Sigmoid colon (tissue), 7 donors: Measurements from ENCODE around the gene MRPS31. TPM values are rescaled to one million over a fixed set of nuclear protein-coding genes. Genes with fewer than 3 reads are reported as not detected.
"Not testable (repeated sequence)": the region's sequence is repeated elsewhere in the genome, so short reads cannot be mapped to it uniquely, and the experiment has no call there.

ENCODE experiments used
- DNase-seq: peaks from one replicate; pipeline ENCODE4 v3.0.0-alpha.2; 2019
- H3K27ac ChIP-seq, 4 donors: fragments of 200-600 bp; sonication (generic); one replicate each; pipeline ENCODE4 v1.5.1; 2016 to 2019; ENCODE audit warnings: mild to moderate bottlenecking in 1 of 4
- H3K27me3 ChIP-seq, 3 donors: fragments of 200-600 bp; sonication (generic); one replicate each; pipeline ENCODE4 v1.5.1; 2019; ENCODE audit warnings: mild to moderate bottlenecking in 1 of 3
- H3K36me3 ChIP-seq, 4 donors: fragments of 200-600 bp; sonication (generic); one replicate each; pipeline ENCODE4 v1.5.1; 2016 to 2019
- H3K4me1 ChIP-seq, 4 donors: fragments of 200-600 bp; sonication (generic); one replicate each; pipeline ENCODE4 v1.5.1; 2017 to 2019
- H3K4me3 ChIP-seq, 4 donors: fragments of 200-600 bp; sonication (generic); one replicate each; pipeline ENCODE4 v1.5.1; 2017 to 2019; ENCODE audit warnings: mild to moderate bottlenecking in 2 of 4, moderate library complexity in 1 of 4
- H3K9me3 ChIP-seq, 4 donors: fragments of 200-600 bp in 3 of 4; sonication (generic) in 3 of 4; one replicate each; pipeline versions ENCODE4 v1.5.1 to v1.6.1; 2013 to 2019
- EP300 ChIP-seq, 4 donors: sonication (generic); formaldehyde crosslinking; IDR thresholded peaks; one replicate each; pipeline ENCODE4 v1.6.1; 2017; ENCODE audit warnings: antibody characterized with exemption in 4 of 4
- POLR2A ChIP-seq, 2 donors: fragments of 450-650 bp; IDR thresholded peaks; one replicate each; pipeline ENCODE4 v1.6.1; 2016; ENCODE audit warnings: antibody characterized with exemption in 2 of 2, mild to moderate bottlenecking in 2 of 2, moderate library complexity in 2 of 2
- POLR2AphosphoS5 ChIP-seq, 4 donors: sonication (generic); formaldehyde crosslinking; IDR thresholded peaks; one replicate each; pipeline ENCODE4 v1.6.1; 2017; ENCODE audit warnings: antibody characterized with exemption in 4 of 4
- WGBS, 2 donors: extraction: QIAGEN DNeasy Blood & Tissue Kit; methylation state at CpG; one replicate each; pipeline ENCODE4 v1.1.7; 2013; 5-methylcytosine and 5-hydroxymethylcytosine counted together
- intact Hi-C: fragments of 100-400 bp; cut with DNase I; formaldehyde crosslinking; loops from one replicate; pipeline ENCODE4 v1.15.1; 2023
- polyA plus RNA-seq, 3 donors: library from polyadenylated mRNA; stranded (reverse); fragments of 200-250 nt; gene quantifications; one replicate each; pipeline ENCODE4 v1.2.3, GENCODE V29; 2013
- total RNA-seq, 4 donors: library from RNA; depleted of rRNA; stranded (reverse); fragments of >200 nt; gene quantifications; one replicate each; pipeline ENCODE4 v1.1.0, GENCODE V29; 2016
- TF ChIP-seq, protein P1 (sequence below), 4 experiments: fragments of 450-650 bp in 3 of 4; fragments of 200-600 bp in 1 of 4; IDR thresholded peaks; one replicate each; pipeline ENCODE4 v1.5.1; 2016 to 2019; ENCODE audit warnings: antibody characterized with exemption in 4 of 4, mild to moderate bottlenecking in 3 of 4, moderate library complexity in 2 of 4
- donor health status: healthy with polysubstance abuse.
- donor health status: Bipolar disorder and iron deficiency.
- donor health status: healthy.

MRPS31 gene
- total and polyA plus RNA-seq, 7 donors: 11.4 to 23.3 (median 19.1) TPM

- intact Hi-C loops: no loop called here
- Histone ChIP-seq H3K9me3 (no peaks in the 10 kb centered on the region), H3K4me1 (no peaks in the 10 kb centered on the region), H3K4me3 (no peak overlapping the region), H3K27ac (no peak overlapping the region), H3K36me3 (peaks cover 0 to 51% (median 3%) of the 10 kb centered on the region in 4 donors), H3K27me3 (no peaks in the 10 kb centered on the region)
- DNase-seq: no peak
- WGBS, 2 donors: 82 to 88% methylated on average over 1 of the region's 1 CpG
- TF ChIP-seq, protein P1, sequence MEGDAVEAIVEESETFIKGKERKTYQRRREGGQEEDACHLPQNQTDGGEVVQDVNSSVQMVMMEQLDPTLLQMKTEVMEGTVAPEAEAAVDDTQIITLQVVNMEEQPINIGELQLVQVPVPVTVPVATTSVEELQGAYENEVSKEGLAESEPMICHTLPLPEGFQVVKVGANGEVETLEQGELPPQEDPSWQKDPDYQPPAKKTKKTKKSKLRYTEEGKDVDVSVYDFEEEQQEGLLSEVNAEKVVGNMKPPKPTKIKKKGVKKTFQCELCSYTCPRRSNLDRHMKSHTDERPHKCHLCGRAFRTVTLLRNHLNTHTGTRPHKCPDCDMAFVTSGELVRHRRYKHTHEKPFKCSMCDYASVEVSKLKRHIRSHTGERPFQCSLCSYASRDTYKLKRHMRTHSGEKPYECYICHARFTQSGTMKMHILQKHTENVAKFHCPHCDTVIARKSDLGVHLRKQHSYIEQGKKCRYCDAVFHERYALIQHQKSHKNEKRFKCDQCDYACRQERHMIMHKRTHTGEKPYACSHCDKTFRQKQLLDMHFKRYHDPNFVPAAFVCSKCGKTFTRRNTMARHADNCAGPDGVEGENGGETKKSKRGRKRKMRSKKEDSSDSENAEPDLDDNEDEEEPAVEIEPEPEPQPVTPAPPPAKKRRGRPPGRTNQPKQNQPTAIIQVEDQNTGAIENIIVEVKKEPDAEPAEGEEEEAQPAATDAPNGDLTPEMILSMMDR (IDR thresholded peaks at IDR 0.05): no peak
- TF ChIP-seq POLR2AphosphoS5 (IDR thresholded peaks at IDR 0.05) (no peak), POLR2A (IDR thresholded peaks at IDR 0.05) (no peak), EP300 (IDR thresholded peaks at IDR 0.05) (no peak)
Observed at GRCh38 chr13:40762849-40763248, 8.1 kb downstream of the MRPS31 start.

DNA sequence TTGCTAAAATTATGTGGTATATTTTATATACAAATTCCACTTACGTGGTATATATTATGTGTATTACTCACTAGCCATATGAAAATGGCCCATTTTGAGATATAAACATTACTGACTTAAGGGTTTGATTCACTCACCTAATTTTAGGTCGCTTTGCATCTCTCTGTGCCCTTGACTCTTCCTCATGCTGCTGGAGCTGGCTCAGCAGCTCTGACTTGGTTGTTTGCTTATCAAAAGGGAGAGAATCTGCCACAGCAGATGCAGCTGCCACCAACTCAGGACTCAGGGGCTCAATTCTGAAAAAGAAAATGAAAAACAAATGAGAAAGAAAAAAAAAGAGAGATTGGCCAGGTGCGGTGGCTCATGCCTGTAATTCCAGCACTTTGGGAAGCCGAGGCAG lies 12.2 kb downstream of the MRPS31 start:
- intact Hi-C loops: no loop called here
- no peaks in the 10 kb centered on the region for H3K9me3 ChIP-seq
- no peak for DNase-seq
- peaks cover 0 to 57% (median 3%) of the 10 kb centered on the region in 4 donors for H3K36me3 ChIP-seq
- H3K4me1 ChIP-seq: no peaks in the 10 kb centered on the region
- no peak overlapping the region for H3K27ac ChIP-seq
- H3K27me3 ChIP-seq: no peaks in the 10 kb centered on the region
- TF ChIP-seq EP300 (IDR thresholded peaks at IDR 0.05) (no peak), POLR2AphosphoS5 (IDR thresholded peaks at IDR 0.05) (no peak), POLR2A (IDR thresholded peaks at IDR 0.05) (no peak)
- TF ChIP-seq, protein P1 (IDR thresholded peaks at IDR 0.05): no peak
- 93 to 96% methylated on average over 4 of the region's 4 CpGs for WGBS, 2 donors
- H3K4me3 ChIP-seq: no peak overlapping the region

- H3K4me3 ChIP-seq: no peak overlapping the region
- intact Hi-C loops: no loop called here
- no peaks in the 10 kb centered on the region for H3K4me1 ChIP-seq
- H3K9me3 ChIP-seq: no peaks in the 10 kb centered on the region
- H3K27ac ChIP-seq: no peak overlapping the region
- peaks cover 0 to 81% (median 10%) of the 10 kb centered on the region in 4 donors for H3K36me3 ChIP-seq
- H3K27me3 ChIP-seq: no peaks in the 10 kb centered on the region
- 79 to 86% methylated on average over 1 of the region's 1 CpG for WGBS, 2 donors
- no peak for DNase-seq
- TF ChIP-seq EP300 (IDR thresholded peaks at IDR 0.05) (no peak), POLR2A (IDR thresholded peaks at IDR 0.05) (no peak), POLR2AphosphoS5 (IDR thresholded peaks at IDR 0.05) (no peak)
- TF ChIP-seq, protein P1 (IDR thresholded peaks at IDR 0.05): no peak
Observed at GRCh38 chr13:40756042-40756441, 14.9 kb downstream of the MRPS31 start.

DNA sequence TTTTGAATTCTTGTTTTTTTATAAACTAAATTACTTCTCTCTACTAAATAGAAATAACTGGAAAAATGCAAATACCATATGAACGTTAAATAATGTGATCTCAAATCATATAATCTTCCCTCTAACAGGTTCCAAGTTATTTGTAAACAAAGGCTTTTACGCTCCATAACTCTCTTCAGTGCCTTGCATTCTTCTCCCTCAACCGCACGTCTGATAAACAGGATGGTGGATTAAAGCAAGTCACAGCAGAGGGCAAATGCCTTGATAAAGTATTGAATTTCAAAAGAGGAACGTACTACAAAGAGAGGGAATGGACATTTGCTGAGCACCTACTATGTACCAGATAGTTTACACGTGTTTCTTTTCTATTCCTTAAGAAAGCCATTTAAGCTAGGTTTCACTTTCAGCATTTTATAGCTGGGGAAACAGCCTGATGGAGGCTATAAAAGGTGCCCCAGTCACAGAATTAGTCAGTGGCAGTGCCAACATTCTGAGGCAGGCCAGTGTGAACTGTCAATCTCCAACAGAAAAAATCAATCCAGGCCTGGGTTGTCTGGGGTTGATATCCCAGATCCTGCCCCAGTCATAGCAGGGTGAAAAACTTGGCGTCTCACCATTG lies 15.8 kb downstream of the MRPS31 start:
- 17 to 67% methylated on average over 7 of the region's 7 CpGs for WGBS, 2 donors
- TF ChIP-seq, protein P1 (IDR thresholded peaks at IDR 0.05): no peak
- TF ChIP-seq POLR2AphosphoS5 (IDR thresholded peaks at IDR 0.05) (no peak), EP300 (IDR thresholded peaks at IDR 0.05) (no peak), POLR2A (IDR thresholded peaks at IDR 0.05) (no peak)
- no peak for DNase-seq
- no peaks in the 10 kb centered on the region for H3K9me3 ChIP-seq
- H3K36me3 ChIP-seq: peaks cover 0 to 83% (median 10%) of the 10 kb centered on the region in 4 donors
- intact Hi-C loops: no loop called here
- no peak overlapping the region for H3K4me3 ChIP-seq
- no peak overlapping the region for H3K27ac ChIP-seq
- H3K27me3 ChIP-seq: no peaks in the 10 kb centered on the region
- H3K4me1 ChIP-seq: no peaks in the 10 kb centered on the region

GRCh38 chr13:40749327-40749726 lies 21.7 kb downstream of the MRPS31 start:
- H3K36me3 ChIP-seq: peaks cover 4 to 70% (median 13%) of the 10 kb centered on the region in 4 donors
- intact Hi-C loops: no loop called here
- 91 to 94% methylated on average over 1 of the region's 1 CpG for WGBS, 2 donors

GRCh38 chr13:40735232-40735548 lies 35.8 kb downstream of the MRPS31 start:
- intact Hi-C loops, H3K9me3 ChIP-seq, H3K27me3 ChIP-seq, DNase-seq, H3K4me3 ChIP-seq, H3K36me3 ChIP-seq, H3K4me1 ChIP-seq, H3K27ac ChIP-seq: not testable (repeated sequence)
- WGBS, 2 donors: 28 to 54% methylated on average over 11 of the region's 11 CpGs

More at GRCh38 chr13:40749327-40749726, 21.7 kb downstream of the MRPS31 start:
- H3K4me1 ChIP-seq: no peaks in the 10 kb centered on the region
- no peak for TF ChIP-seq POLR2A (IDR thresholded peaks at IDR 0.05)
- TF ChIP-seq, protein P1 (IDR thresholded peaks at IDR 0.05): no peak
- TF ChIP-seq EP300 (IDR thresholded peaks at IDR 0.05): no peak
- no peak for TF ChIP-seq POLR2AphosphoS5 (IDR thresholded peaks at IDR 0.05)
- H3K27ac ChIP-seq: no peak overlapping the region
- no peaks in the 10 kb centered on the region for H3K27me3 ChIP-seq
- H3K9me3 ChIP-seq: no peaks in the 10 kb centered on the region
- H3K4me3 ChIP-seq: no peak overlapping the region
- no peak for DNase-seq

GRCh38 chr13:40734536-40735231 lies 36.3 kb downstream of the MRPS31 start:
- H3K27me3 ChIP-seq, intact Hi-C loops, H3K27ac ChIP-seq, DNase-seq, H3K4me3 ChIP-seq, H3K9me3 ChIP-seq, H3K4me1 ChIP-seq: not testable (repeated sequence)
- WGBS, 2 donors: 32 to 79% methylated on average over 24 of the region's 24 CpGs
- H3K36me3 ChIP-seq: peaks cover 0 to 14% (median under 1%) of the 10 kb centered on the region in 4 donors
